ENCODE data around the gene SHH.

Gene SHH

DNA sequence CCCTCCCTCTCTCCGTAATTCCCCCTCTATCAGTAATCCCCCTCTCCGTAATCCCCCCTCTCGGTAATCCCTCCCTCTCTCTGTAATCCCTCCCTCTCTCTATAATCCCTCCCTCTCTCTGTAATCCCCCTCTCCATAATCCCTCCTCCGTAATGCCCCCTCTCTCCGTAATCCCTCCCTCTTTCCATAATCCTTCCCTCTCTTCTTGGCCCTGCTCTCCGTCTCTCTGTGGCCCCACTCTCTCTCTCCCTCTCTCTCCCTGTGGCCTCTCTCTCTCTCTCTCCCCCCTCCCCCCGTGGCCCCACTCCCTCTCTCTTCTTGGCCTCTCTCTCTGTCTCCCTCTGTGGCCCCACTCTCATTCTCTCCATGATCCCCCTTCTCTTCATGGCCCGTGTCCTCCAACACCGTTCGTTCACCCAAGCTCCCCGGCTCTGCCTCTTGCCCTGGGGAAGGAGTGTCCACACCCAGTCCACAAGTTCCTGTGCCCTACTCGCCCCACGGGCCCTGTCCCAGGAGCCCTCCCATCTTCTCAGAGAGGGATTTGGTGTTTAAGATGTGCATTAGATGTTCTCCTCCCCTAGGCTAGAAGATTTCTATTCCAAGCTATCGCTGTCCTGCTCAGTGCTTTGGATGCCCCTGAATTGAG lies 19.8 kb downstream of the SHH start:
- H3K9me3 ChIP-seq (ENCODE audit: control insufficient read depth, insufficient read depth, low read depth, low read length): no peaks in the 10 kb centered on the region
- H3K27ac ChIP-seq (ENCODE audit: extremely low read depth, low read depth, low read length): no peak overlapping the region
- ChIA-PET CTCF (no interaction called here), POLR2A (no interaction called here)
- H3K4me3 ChIP-seq (ENCODE audit: low read depth, low read length): no peak overlapping the region
- no peaks in the 10 kb centered on the region for H3K36me3 ChIP-seq (ENCODE audit: control insufficient read depth in 2 of 2, insufficient read depth in 1 of 2, low read length in 2 of 2)
- H3K4me1 ChIP-seq (ENCODE audit: control insufficient read depth, insufficient read depth, low read length): no peaks in the 10 kb centered on the region
- TF ChIP-seq ZNF530 (tag by site-specific recombination; IDR thresholded peaks at IDR 0.05; ENCODE audit: low read depth): no peak
- TF ChIP-seq ZNF202 (tag by site-specific recombination; IDR thresholded peaks at IDR 0.05; ENCODE audit: borderline replicate concordance): 0 out of 2 replicates have a peak, but pooled peaks have one; percentile 52
- TF ChIP-seq ZNF596 (tag by site-specific recombination; IDR thresholded peaks at IDR 0.05): peak; percentile 61; the same call in 1 of the 2 replicates

DNA sequence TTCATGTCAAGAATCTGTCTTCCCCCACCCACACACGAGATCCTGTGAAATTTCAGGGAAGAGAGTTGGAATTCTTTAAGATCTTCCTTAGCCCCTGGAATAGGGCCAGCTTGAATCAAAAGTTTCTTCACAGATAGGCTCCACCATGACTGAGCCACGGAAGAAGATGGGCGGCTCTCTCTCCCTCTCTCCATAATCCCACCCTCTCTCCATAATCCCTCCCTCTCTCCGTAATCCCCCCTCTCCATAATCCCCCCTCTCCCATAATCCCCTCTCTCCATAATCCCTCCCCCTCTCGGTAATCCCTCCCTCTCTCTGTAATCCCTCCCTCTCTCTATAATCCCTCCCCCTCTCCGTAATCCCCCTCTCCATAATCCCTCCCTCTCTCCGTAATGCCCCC lies 20.4 kb downstream of the SHH start:
- POLR2A ChIA-PET: no interaction called here
- H3K9me3 ChIP-seq (ENCODE audit: control insufficient read depth, insufficient read depth, low read depth, low read length): no peaks in the 10 kb centered on the region
- TF ChIP-seq ZNF596 (tag by site-specific recombination; IDR thresholded peaks at IDR 0.05): 0 out of 2 replicates have a peak, but pooled peaks have one; percentile 30
- no peak for TF ChIP-seq SALL2 (tag by site-specific recombination; IDR thresholded peaks at IDR 0.05; ENCODE audit: borderline replicate concordance)
- H3K4me1 ChIP-seq (ENCODE audit: control insufficient read depth, insufficient read depth, low read length): no peaks in the 10 kb centered on the region
- CTCF ChIA-PET: interaction anchor here (0.5 kb wide), 1 partner anchor 193 kb away, joined by 3 read pairs; no protein-coding TSS in a partner anchor
- no peaks in the 10 kb centered on the region for H3K36me3 ChIP-seq (ENCODE audit: control insufficient read depth in 2 of 2, insufficient read depth in 1 of 2, low read length in 2 of 2)
- no peak overlapping the region for H3K27ac ChIP-seq (ENCODE audit: extremely low read depth, low read depth, low read length)
- H3K4me3 ChIP-seq (ENCODE audit: low read depth, low read length): no peak overlapping the region

DNA sequence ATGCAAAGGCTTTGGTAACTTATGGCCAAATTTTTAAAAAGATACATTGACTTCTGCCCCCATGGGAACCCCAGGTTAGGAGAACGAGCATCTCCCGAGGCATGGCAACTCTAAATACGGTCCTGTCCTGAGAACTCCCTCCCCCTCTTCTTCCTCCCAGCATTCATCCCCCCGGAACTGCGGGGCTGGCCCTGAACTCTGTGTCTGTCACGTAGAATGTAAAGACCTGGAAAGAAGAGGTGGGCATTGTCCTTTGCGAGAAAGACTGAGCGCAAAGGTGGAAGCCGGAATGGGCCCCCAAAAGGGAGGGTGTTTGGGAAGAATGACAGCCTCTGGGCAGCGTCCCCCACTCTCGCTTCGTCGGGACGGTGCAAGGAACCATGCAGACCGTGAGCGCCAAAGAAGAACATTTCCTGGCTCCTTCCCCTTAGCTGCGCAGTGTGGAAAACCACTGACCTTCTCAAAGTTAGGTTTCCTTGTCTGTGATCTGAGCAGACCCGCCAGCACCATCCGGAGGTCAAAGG lies 21.0 kb downstream of the SHH start:
- no peaks in the 10 kb centered on the region for H3K9me3 ChIP-seq (ENCODE audit: control insufficient read depth, insufficient read depth, low read depth, low read length)
- H3K4me1 ChIP-seq (ENCODE audit: control insufficient read depth, insufficient read depth, low read length): no peaks in the 10 kb centered on the region
- TF ChIP-seq, protein P1, sequence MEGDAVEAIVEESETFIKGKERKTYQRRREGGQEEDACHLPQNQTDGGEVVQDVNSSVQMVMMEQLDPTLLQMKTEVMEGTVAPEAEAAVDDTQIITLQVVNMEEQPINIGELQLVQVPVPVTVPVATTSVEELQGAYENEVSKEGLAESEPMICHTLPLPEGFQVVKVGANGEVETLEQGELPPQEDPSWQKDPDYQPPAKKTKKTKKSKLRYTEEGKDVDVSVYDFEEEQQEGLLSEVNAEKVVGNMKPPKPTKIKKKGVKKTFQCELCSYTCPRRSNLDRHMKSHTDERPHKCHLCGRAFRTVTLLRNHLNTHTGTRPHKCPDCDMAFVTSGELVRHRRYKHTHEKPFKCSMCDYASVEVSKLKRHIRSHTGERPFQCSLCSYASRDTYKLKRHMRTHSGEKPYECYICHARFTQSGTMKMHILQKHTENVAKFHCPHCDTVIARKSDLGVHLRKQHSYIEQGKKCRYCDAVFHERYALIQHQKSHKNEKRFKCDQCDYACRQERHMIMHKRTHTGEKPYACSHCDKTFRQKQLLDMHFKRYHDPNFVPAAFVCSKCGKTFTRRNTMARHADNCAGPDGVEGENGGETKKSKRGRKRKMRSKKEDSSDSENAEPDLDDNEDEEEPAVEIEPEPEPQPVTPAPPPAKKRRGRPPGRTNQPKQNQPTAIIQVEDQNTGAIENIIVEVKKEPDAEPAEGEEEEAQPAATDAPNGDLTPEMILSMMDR (tag by site-specific recombination; IDR thresholded peaks at IDR 0.05): no peak
- no peak for TF ChIP-seq ZNF211 (tag by site-specific recombination; IDR thresholded peaks at IDR 0.05; ENCODE audit: low read depth)
- TF ChIP-seq ZNF433 (tag by site-specific recombination; IDR thresholded peaks at IDR 0.05; ENCODE audit: low read depth): no peak
- TF ChIP-seq, protein P2, sequence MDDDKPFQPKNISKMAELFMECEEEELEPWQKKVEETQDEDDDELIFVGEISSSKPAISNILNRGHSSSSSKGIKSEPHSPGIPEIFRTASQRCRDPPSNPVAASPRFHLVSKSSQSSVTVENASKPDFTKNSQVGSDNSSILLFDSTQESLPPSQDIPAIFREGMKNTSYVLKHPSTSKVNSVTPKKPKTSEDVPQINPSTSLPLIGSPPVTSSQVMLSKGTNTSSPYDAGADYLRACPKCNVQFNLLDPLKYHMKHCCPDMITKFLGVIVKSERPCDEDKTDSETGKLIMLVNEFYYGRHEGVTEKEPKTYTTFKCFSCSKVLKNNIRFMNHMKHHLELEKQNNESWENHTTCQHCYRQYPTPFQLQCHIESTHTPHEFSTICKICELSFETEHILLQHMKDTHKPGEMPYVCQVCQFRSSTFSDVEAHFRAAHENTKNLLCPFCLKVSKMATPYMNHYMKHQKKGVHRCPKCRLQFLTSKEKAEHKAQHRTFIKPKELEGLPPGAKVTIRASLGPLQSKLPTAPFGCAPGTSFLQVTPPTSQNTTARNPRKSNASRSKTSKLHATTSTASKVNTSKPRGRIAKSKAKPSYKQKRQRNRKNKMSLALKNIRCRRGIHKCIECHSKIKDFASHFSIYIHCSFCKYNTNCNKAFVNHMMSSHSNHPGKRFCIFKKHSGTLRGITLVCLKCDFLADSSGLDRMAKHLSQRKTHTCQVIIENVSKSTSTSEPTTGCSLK (tag by site-specific recombination; IDR thresholded peaks at IDR 0.05): no peak
- TF ChIP-seq MEIS1 (CRISPR knock-in tag; IDR thresholded peaks at IDR 0.05; ENCODE audit: borderline replicate concordance): no peak
- no peak for TF ChIP-seq ZNF654 (tag by site-specific recombination; IDR thresholded peaks at IDR 0.05; ENCODE audit: low read depth)
- no peak for TF ChIP-seq ZBTB17 (tag by site-specific recombination; IDR thresholded peaks at IDR 0.05)
- TF ChIP-seq SALL2 (tag by site-specific recombination; IDR thresholded peaks at IDR 0.05; ENCODE audit: borderline replicate concordance): no peak
- no peak for TF ChIP-seq ZNF16 (tag by site-specific recombination; IDR thresholded peaks at IDR 0.05; ENCODE audit: low read depth)
- TF ChIP-seq GLI2 (tag by site-specific recombination; IDR thresholded peaks at IDR 0.05; ENCODE audit: borderline replicate concordance, low read depth): no peak
- no peak for TF ChIP-seq ZNF157 (tag by site-specific recombination; IDR thresholded peaks at IDR 0.05)
- no peak for TF ChIP-seq ZNF48 (tag by site-specific recombination; IDR thresholded peaks at IDR 0.05)
- TF ChIP-seq ZNF510 (tag by site-specific recombination; IDR thresholded peaks at IDR 0.05; ENCODE audit: insufficient replicate concordance): no peak
- no peak for TF ChIP-seq ZNF785 (tag by site-specific recombination; IDR thresholded peaks at IDR 0.05)
- TF ChIP-seq, protein P3, sequence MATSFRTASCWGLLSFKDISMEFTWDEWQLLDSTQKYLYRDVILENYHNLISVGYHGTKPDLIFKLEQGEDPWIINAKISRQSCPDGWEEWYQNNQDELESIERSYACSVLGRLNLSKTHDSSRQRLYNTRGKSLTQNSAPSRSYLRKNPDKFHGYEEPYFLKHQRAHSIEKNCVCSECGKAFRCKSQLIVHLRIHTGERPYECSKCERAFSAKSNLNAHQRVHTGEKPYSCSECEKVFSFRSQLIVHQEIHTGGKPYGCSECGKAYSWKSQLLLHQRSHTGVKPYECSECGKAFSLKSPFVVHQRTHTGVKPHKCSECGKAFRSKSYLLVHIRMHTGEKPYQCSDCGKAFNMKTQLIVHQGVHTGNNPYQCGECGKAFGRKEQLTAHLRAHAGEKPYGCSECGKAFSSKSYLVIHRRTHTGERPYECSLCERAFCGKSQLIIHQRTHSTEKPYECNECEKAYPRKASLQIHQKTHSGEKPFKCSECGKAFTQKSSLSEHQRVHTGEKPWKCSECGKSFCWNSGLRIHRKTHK (tag by site-specific recombination; IDR thresholded peaks at IDR 0.05): no peak
- TF ChIP-seq, protein P4, sequence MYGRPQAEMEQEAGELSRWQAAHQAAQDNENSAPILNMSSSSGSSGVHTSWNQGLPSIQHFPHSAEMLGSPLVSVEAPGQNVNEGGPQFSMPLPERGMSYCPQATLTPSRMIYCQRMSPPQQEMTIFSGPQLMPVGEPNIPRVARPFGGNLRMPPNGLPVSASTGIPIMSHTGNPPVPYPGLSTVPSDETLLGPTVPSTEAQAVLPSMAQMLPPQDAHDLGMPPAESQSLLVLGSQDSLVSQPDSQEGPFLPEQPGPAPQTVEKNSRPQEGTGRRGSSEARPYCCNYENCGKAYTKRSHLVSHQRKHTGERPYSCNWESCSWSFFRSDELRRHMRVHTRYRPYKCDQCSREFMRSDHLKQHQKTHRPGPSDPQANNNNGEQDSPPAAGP (tag by site-specific recombination; IDR thresholded peaks at IDR 0.05): no peak
- no peak for TF ChIP-seq GLIS2 (tag by site-specific recombination; IDR thresholded peaks at IDR 0.05)
- TF ChIP-seq ZFP37 (tag by site-specific recombination; IDR thresholded peaks at IDR 0.05): no peak
- TF ChIP-seq, protein P5, sequence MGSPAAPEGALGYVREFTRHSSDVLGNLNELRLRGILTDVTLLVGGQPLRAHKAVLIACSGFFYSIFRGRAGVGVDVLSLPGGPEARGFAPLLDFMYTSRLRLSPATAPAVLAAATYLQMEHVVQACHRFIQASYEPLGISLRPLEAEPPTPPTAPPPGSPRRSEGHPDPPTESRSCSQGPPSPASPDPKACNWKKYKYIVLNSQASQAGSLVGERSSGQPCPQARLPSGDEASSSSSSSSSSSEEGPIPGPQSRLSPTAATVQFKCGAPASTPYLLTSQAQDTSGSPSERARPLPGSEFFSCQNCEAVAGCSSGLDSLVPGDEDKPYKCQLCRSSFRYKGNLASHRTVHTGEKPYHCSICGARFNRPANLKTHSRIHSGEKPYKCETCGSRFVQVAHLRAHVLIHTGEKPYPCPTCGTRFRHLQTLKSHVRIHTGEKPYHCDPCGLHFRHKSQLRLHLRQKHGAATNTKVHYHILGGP (tag by site-specific recombination; IDR thresholded peaks at IDR 0.05): no peak
- no peak for TF ChIP-seq ZNF202 (tag by site-specific recombination; IDR thresholded peaks at IDR 0.05; ENCODE audit: borderline replicate concordance)
- ChIA-PET CTCF (interaction anchor here (0.5 kb wide), 1 partner anchor 192 kb away, joined by 3 read pairs; no protein-coding TSS in a partner anchor), POLR2A (no interaction called here)
- no peak overlapping the region for H3K27ac ChIP-seq (ENCODE audit: extremely low read depth, low read depth, low read length)
- no peaks in the 10 kb centered on the region for H3K36me3 ChIP-seq (ENCODE audit: control insufficient read depth in 2 of 2, insufficient read depth in 1 of 2, low read length in 2 of 2)
- H3K4me3 ChIP-seq (ENCODE audit: low read depth, low read length): no peak overlapping the region
